Ectodermal cell (in vitro differentiated cells): ENCODE measurements around the gene PALM.
A peak's percentile ranks its signal among the peaks of the same experiment; 100 is the strongest.

Source experiments
- H3K27ac ChIP-seq: 2 replicates; pipeline ENCODE4 v1.7.0; 2013; ENCODE audit warnings: mild to moderate bottlenecking, low read depth, low read length; ENCODE audit not compliant: insufficient read depth, poor library complexity, severe bottlenecking
- H3K27me3 ChIP-seq: 2 replicates; pipeline ENCODE4 v1.7.0; 2013; ENCODE audit warnings: mild to moderate bottlenecking, low read length; ENCODE audit not compliant: insufficient read depth, control insufficient read depth, poor library complexity, severe bottlenecking
- H3K36me3 ChIP-seq: one replicate; pipeline ENCODE4 v1.7.0; 2013; ENCODE audit warnings: low read length; ENCODE audit not compliant: control insufficient read depth, insufficient read depth
- H3K4me1 ChIP-seq: one replicate; pipeline ENCODE4 v1.7.0; 2013; ENCODE audit warnings: low read length; ENCODE audit not compliant: control insufficient read depth, insufficient read depth
- H3K4me3 ChIP-seq: 2 replicates; pipeline ENCODE4 v1.7.0; 2013; ENCODE audit warnings: low read depth, low read length, control low read depth; ENCODE audit not compliant: insufficient read depth
- H3K9me3 ChIP-seq: 2 replicates; pipeline ENCODE4 v1.7.0; 2013; ENCODE audit warnings: mild to moderate bottlenecking, low read length, moderate library complexity; ENCODE audit not compliant: control insufficient read depth
- WGBS, 2 experiments: methylation state at CpG; one replicate each; pipeline ENCODE4 v1.1.7; 2013; ENCODE audit warnings: missing lambda C conversion rate in 2 of 2; 5-methylcytosine and 5-hydroxymethylcytosine counted together

The PALM gene

GRCh38 chr19:709965-710571 lies 1.3 kb downstream of the PALM start:
- 67 to 73% methylated on average over 27 of the region's 27 CpGs for WGBS, 2 experiments
- H3K4me1 ChIP-seq, result peaks cover 14% of the 10 kb centered on the region
- no peak overlapping the region for H3K27ac ChIP-seq
- peak overlapping the region; percentile 50 for H3K4me3 ChIP-seq
- no peaks in the 10 kb centered on the region for H3K36me3 ChIP-seq
- no peaks in the 10 kb centered on the region for H3K9me3 ChIP-seq
- no peaks in the 10 kb centered on the region for H3K27me3 ChIP-seq

- Histone ChIP-seq H3K36me3 (no peaks in the 10 kb centered on the region), H3K4me1 (peaks cover 14% of the 10 kb centered on the region), H3K27me3 (no peaks in the 10 kb centered on the region), H3K9me3 (no peaks in the 10 kb centered on the region), H3K4me3 (no peak overlapping the region), H3K27ac (no peak overlapping the region)
- 83 to 84% methylated on average over 21 of the region's 21 CpGs for WGBS, 2 experiments
Measured at GRCh38 chr19:710767-711166, 2.0 kb downstream of the PALM start.

GRCh38 chr19:711254-711653 lies 2.5 kb downstream of the PALM start:
- Histone ChIP-seq H3K27ac (no peak overlapping the region), H3K4me1 (peaks cover 14% of the 10 kb centered on the region), H3K27me3 (no peaks in the 10 kb centered on the region), H3K9me3 (no peaks in the 10 kb centered on the region), H3K4me3 (no peak overlapping the region), H3K36me3 (no peaks in the 10 kb centered on the region)
- 59 to 63% methylated on average over 8 of the region's 8 CpGs for WGBS, 2 experiments

GRCh38 chr19:715347-715746 lies 6.6 kb downstream of the PALM start:
- whole genome bisulfite sequencing, 2 experiments, result 92 to 98% methylated on average over 3 of the region's 3 CpGs
- Histone ChIP-seq H3K4me3 (no peak overlapping the region), H3K27me3 (no peaks in the 10 kb centered on the region), H3K4me1 (peaks cover 14% of the 10 kb centered on the region), H3K9me3 (no peaks in the 10 kb centered on the region), H3K36me3 (no peaks in the 10 kb centered on the region), H3K27ac (no peak overlapping the region)

- Histone ChIP-seq H3K36me3 (no peaks in the 10 kb centered on the region), H3K4me1 (peaks cover 6% of the 10 kb centered on the region), H3K4me3 (no peak overlapping the region), H3K27me3 (no peaks in the 10 kb centered on the region), H3K9me3 (no peaks in the 10 kb centered on the region), H3K27ac (no peak overlapping the region)
- 71 to 72% methylated on average over 23 of the region's 23 CpGs for WGBS, 2 experiments
Measured at GRCh38 chr19:718251-718951, 9.7 kb downstream of the PALM start.

- no peak overlapping the region for H3K27ac ChIP-seq
- 88 to 89% methylated on average over 54 of the region's 54 CpGs for WGBS, 2 experiments
- no peaks in the 10 kb centered on the region for H3K9me3 ChIP-seq
- H3K4me3 ChIP-seq, result no peak overlapping the region
- H3K4me1 ChIP-seq, result peaks cover 6% of the 10 kb centered on the region
- no peaks in the 10 kb centered on the region for H3K36me3 ChIP-seq
- H3K27me3 ChIP-seq, result no peaks in the 10 kb centered on the region
Measured at GRCh38 chr19:718991-719512, 10.3 kb downstream of the PALM start.

- H3K4me3 ChIP-seq, result no peak overlapping the region
- 87 to 92% methylated on average over 69 to 71 of the region's 79 CpGs for WGBS, 2 experiments
Measured at GRCh38 chr19:719636-720344, 11.1 kb downstream of the PALM start.

GRCh38 chr19:720345-721160 lies 11.8 kb downstream of the PALM start:
- H3K9me3 ChIP-seq, result no peaks in the 10 kb centered on the region
- H3K36me3 ChIP-seq, result no peaks in the 10 kb centered on the region
- WGBS, 2 experiments, result 83 to 86% methylated on average over 52 to 58 of the region's 58 CpGs
- no peaks in the 10 kb centered on the region for H3K27me3 ChIP-seq
- no peak overlapping the region for H3K4me3 ChIP-seq
- no peak overlapping the region for H3K27ac ChIP-seq
- peaks cover 6% of the 10 kb centered on the region for H3K4me1 ChIP-seq

More at GRCh38 chr19:719636-720344, 11.1 kb downstream of the PALM start:
- Histone ChIP-seq H3K9me3 (no peaks in the 10 kb centered on the region), H3K27me3 (no peaks in the 10 kb centered on the region), H3K4me1 (peaks cover 6% of the 10 kb centered on the region), H3K27ac (no peak overlapping the region), H3K36me3 (no peaks in the 10 kb centered on the region)

- H3K27ac ChIP-seq, result no peak overlapping the region
- H3K9me3 ChIP-seq, result no peaks in the 10 kb centered on the region
- peaks cover 6% of the 10 kb centered on the region for H3K4me1 ChIP-seq
- no peak overlapping the region for H3K4me3 ChIP-seq
- H3K27me3 ChIP-seq, result no peaks in the 10 kb centered on the region
- WGBS, 2 experiments, result 91 to 94% methylated on average over 17 of the region's 17 CpGs
- H3K36me3 ChIP-seq, result no peaks in the 10 kb centered on the region
Measured at GRCh38 chr19:722553-723101, 13.9 kb downstream of the PALM start.
